Hematopoietic multipotent progenitor cell treated with erythropoietin and hydrocortisone succinate and interleukin-3 and kit ligand, for 8 days (in vitro differentiated cells): ENCODE measurements around the gene RTL10.
A peak's percentile ranks its signal among the peaks of the same experiment; 100 is the strongest.

Experiments
- DNase-seq: peaks from one replicate; pipeline ENCODE4 v3.0.0-alpha.2; 2015

Gene RTL10, protein sequence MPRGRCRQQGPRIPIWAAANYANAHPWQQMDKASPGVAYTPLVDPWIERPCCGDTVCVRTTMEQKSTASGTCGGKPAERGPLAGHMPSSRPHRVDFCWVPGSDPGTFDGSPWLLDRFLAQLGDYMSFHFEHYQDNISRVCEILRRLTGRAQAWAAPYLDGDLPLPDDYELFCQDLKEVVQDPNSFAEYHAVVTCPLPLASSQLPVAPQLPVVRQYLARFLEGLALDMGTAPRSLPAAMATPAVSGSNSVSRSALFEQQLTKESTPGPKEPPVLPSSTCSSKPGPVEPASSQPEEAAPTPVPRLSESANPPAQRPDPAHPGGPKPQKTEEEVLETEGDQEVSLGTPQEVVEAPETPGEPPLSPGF

DNA sequence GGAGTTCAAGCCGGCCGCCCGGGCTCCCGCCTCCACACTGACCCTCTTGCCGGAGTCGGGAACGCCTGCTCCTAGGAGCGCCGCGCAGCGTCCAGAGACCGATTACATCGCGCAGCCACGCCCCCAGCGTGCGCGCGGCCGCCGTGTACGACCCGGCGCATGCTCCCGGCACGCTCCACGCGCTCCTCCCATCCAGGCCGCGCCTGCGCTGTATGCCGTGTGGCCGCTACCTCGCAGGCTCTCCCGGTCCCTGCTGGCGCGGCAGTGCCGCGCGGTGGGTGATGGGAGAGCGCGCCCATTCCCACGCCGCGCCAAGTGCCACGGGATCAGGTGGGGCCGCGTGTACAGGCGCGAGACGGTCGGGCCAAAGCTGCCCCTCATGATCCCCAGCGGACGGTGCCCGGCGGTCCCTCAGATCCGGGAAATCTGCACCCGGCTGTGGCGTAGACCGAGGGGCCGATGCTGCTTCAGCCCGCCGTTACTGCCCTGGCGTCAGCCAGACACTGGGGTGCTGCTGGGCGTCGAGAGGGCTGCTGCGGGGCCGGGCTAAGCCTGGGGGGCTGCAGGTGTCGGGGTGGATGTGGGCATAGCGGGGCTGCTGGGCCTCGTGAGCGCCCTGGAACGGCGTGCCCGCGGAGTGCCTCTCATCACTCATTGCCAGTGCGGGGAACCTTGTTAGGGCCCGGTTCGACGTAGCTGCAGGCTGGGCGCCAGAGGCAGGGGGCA lies at the start of gene RTL10, which contains the start of gene GNB1L:
TSS of gene RTL10 (minus strand) at position 97 of the 726 bp plus-strand sequence. CDS start 2,613 bp downstream, outside the sequence.
TSS of gene GNB1L (minus strand) at position 97 of the 726 bp plus-strand sequence. CDS start 33,519 bp downstream, outside the sequence.
- DNase-seq: peak; percentile 96

DNA sequence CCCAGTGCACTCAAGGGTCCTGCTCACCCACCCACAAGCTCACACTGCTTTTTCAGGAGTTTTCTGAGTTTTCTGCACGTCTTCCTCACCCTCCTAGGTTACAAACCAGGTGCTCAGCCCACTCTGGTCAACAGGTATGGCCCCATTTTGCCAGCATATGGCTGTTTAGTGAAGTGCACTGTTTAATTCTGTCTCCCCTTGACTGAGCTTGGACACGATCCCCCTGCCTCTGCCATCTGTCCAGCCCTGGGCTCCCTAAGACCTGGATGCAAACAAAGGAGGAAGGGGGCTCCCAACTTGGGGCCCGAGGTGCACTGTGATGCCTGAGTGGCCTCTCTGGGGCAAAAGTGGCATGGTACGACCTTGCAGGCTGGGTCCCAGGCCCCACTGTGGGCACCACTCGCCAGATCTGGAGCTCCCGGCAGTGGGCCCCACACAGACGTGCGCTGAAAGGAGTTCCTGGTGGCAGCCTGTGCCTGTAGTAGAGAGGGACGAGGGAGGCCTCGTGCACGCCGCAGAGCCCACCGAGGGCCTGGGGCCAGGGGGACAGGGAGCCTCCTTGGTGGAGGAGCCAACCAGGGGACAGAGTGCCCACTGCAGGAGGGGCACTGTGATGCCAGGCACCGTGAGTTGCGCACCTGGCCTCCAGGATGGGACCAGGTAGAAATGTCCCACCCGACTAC lies 49.6 kb upstream of the RTL10 start:
- no peak for DNase-seq

DNA sequence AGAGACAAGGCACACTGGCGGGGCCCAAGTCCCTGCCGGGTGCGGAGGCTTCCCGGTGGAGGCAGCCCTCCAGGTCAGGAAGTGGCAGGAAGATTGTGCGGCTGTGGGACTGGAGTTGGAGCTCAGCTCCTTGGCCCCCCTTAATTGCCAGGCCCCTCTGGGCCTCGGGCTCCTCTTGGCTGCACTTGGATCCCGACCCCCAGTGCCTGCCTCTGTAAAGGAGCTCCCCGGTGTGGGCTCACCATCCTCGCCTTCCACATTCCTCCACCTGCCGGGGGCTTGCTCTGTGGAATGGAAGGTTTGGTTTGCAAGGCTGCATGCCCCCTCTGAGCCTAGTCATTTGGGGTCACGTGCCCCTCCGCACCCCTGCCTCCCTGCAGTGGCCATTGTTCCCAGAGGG lies 48.8 kb upstream of the RTL10 start:
- DNase-seq: no peak

DNA sequence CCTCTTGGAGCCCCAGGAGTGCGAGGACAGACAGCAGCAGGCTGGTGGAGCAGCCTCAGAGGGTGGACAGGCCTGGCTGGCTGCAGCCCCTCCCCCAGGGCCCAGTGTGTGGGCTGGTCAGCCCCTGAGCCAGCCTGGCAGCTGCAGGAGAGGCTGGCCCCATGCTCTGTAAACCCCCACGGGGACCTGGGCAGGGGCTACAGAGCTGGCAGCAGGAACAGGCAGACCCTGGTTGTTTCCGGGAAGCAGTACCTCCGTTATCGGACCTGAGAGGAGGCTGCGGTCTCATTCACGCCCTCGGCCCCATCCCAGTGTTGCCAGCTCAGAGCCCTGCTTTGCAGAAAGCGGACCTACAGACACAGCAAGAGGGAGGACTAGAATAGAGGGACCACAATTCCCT lies 48.4 kb upstream of the RTL10 start:
- DNase-seq: no peak

DNA sequence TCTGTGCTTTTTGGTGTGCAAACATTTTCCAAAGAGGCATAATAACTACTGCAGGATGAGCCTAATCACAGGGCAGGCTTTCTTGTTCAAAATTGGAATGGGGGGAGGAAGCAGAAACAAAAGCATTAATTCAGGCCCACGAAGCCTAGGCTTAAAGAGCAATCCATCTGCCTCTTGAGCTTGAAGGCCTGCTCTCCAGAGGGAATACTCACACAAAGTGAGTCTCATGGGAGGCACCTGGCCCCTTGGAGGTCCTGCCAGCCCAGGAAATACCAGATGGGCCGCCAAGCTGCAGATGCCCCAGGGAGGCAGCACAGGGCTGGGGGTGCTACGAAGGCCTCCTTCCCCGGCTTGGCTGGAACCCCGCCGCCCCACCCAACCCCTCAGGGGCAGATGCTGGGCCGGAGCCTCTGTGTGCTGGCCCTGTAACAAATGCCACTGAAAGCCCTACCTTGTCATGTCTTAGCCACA lies 47.6 kb upstream of the RTL10 start:
- no peak for DNase-seq

DNA sequence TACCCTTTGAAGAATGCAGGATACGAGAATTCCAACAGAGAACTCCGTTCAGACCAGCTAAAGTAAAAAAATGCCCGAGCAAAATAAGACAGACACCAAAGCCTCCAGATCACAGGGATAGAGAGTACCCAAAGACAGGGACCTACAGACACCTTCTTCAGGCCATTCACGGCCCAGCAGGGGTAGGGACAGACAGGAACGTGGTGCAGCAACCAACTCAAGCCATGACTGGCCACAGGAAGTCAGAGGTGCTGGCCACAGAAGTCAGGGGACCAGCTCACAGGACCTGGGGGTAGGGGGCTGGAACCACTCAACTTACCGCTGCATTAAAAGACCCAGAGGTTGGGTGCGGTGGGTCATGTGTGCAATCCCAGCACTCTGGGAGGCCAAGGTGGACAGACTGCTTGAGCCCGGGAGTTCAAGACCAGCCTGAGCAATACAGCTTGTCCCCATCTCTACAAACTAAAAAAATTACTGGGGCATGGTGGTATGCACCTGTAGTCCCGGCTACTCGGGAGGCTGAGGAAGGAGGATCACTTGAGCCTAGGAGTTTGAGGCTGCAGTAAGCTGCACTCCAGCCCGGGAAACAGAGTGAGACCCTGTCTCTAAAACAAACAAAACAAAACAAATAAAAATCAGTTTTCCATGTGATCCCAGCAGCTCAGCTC lies 47.0 kb upstream of the RTL10 start:
- no peak for DNase-seq

DNA sequence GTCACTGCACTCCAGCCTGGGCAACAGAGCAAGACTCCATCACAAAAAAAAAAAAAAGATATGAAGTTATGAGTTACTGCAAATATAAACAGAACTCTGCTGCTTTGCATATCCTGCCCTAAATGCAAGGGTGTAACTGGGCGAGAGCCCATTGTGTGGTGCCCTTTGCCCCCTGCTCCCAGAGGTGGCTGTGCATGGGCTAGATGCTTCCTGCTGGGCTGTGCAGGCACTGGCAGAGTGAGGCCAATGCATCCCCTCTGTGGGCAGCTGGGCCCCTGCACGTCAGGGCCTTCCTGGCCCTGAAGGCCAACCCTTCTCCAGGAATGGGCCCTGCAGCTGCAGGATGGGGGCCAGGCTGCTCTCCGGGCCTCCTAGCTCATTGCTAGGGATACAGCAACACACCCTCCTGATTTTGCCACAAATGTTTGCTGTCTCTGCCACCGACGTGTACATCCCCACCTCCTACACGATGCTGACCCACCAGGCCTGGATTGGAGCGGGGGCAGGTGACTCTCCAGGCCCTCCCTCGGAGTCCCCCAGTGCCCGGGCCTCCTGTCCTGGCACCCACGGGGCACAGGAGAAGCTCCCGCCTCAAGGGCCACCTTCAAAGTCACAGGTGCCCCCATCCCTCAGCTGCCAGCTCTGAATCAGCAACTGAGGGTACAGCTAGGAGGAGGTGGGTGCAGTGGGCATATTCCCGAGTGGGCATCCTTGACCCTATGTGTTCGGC lies 46.2 kb upstream of the RTL10 start:
- DNase-seq: no peak

DNA sequence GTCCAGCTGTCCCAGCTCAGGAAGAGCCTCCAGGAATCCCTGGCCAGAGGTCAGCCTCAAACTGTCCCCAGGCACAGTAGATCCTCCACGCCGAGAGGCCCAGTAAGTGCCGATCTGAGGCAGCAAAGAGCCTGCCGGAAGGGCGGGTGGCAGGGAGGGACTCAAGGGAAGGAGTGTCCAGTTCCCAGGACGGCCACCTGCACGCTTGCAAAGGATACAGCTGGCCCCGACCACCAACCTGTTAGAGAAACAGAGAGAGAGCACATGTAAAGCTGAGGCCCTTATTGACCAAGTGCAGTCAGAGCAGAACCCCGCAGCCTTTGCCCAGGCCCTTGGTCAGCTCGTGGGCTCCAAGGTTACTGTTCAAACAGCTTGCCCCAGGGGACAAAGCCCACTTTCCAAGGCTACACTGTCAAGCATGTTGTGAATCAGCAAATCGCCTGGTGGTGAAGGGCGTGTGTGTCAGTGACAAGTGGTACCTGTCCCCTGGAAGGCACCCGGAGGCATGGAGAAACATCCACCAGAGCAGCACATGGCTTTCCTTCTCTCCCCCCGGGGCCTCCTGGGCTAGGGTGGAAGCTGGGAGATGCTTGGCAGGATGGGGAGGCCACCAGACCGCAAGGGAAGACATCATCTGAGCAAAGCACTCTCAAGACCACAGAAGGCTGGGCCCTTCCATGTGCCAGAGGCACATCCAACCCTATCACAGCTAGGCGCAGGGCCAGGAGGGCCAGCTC lies 44.3 kb upstream of the RTL10 start:
- no peak for DNase-seq

DNA sequence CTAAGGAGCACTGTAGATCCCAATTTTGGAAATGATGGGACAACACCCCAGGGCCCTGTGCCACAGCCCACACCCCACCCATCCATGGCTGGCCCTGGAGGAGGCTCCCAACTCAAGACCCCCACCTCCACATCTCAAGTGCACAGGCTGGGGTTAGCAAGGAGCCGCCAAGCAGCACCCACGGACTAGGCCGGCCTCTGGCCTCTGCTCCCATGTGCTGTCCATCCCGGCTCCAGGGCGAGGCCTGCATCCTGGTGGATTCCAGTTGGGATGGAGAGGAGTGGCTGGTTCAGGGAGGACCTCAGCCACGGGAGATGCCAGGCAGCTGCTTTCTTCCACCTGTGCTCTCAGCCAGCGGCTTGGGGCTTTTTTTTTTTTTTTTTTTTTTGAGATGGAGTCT lies 43.5 kb upstream of the RTL10 start:
- no peak for DNase-seq

DNA sequence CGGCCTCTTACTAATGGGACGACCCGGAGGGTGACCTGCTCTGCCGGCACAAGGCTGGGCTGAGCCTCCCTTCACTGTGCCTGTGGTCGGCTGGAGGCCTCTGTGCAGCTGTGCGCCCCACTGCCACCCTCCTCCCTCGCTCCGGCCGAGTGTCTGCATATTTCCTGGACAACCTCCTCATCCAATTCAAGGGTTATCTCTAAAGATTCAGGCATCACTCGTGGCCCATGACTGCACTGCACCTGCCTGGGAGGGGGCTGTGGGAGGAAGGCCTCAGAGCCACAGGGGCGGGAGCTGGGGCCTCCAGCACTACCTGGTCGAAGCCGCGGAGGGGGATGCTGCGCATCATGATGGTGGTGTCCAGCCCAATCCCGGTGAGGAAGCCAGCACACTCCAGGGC lies 43.1 kb upstream of the RTL10 start:
- no peak for DNase-seq

DNA sequence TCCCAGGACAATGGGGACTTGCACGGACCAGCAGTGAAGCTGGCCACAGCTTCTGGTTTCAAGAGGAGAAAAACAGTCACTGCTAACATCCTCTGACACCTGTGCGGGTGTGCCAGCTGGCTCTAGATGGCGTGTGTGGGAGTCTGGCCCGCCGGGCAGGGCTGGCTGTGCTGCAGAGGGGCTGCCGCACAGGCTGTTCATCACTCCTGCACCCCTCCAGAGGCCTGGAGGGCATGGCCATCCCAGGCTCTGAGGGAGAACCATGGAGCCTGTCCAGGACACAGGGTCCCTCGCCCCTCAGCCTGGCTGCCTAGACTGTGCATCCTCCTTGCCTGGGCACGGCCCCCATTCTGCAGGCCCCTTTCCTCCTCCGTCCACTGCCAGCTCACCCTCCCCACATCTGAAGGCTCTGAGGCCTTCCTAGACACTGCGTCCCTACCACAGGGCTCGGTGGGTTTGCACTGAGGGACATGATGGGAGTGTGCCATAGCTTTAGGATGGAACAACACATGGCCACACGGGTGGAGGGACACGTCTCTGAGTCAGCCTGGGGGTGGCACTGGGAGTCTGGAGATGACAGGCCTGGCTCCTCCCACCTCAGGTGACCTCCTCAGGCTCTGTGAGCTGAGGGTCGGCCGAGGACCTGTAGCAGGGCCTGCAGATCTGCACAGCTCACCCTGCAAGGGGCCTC lies 42.1 kb upstream of the RTL10 start:
- no peak for DNase-seq

DNA sequence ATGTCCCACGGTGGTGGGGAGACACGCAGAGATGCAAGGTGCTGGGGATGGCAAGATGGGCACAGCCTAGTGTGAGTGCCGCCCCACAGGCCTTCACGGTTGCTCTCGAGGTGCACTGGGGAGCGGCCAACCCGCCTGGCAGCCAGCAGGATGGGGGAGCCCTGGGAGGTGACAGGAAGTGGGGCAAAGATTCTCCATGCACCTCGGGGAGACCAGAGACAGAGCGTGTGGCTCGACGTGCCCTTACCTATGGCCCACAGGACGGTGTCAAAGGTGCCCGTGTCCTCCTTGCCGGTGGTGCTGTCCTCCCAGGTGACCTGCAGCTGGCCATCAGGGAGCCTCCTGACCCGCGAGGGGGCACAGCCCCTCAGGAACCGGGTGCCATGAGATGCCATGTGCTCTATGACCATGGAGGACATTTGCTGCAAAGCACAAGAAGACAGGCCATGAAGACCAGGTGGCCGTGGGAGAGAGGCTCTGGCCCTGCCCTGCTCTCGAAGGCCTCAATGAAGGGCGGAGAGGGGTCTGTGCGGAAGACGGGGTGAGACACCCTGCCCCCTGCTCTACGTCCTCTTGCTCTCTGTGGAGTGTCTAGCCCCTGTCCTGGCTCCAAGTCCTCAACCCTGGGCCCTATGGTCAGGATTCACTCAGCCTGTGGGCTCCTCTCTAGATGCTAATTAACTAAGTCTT lies 40.6 kb upstream of the RTL10 start:
- DNase-seq: no peak

DNA sequence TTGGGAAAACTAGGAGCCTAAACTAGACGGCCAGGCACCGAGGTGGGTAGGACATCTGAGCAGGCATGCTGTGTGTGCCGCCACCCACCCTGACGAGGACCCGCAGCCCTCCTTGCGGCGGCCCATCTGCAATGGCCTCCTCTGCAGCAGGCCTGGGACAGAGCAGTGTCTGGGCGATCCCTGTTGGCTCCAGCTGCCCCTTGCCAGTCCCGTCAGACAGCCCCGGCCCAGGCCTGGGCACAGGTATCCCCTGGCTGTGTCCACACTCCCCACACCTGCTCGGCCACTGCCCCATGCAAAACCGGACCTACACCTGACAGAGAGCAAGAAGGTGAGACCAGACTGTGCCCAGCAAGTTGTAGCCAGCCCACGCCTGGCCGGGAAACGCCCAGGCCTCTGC lies 38.7 kb upstream of the RTL10 start:
- no peak for DNase-seq

DNA sequence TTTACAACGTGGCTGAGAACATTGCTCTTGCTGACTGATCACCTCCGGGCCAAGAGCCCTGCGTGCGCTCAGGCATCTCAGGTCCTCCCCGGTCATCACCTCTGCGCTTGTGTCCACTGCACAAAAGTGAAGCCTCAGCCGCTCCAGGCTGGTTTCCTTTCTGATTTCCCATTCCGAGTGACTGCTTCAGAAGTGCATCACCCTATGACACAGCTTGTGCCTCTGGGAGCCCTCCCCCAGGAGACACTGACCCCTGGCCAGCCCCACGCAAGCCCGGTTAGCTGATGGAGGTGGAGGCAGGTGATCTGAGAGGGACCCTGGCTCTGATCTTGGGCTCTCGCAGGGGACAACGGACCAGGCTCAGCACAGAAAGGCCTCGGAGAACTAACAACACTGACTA lies 38.3 kb upstream of the RTL10 start:
- DNase-seq: no peak

DNA sequence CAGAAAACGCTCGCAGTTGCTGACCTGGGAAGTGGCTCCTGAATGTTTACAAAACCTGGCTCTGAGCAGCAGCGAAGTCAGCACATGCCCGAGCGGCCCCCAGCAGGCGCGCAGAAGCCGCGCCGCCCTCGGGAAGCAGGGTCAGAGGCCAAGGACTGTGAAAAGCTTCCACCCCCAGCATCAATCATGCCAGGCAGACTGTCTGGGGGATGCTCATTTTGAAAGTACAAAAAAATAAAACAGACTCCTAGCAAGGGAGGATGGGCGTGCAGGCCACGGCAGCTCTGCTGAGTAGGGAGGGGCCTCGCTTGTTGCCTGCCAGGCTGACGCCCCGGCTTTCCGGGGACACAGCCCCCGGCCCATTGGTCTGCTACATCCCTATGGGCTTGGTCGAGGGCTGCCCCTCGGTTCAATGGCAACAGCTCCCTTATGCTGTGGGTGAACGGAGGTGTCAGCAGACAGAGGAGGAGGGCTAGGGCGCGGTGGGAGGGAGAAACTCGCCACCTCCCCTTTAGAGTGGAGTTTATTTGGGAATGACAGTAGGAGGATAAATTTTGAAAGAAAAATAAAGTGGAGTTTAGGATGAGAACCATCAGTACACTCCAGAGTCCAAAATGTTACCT lies 37.7 kb upstream of the RTL10 start:
- DNase-seq: no peak

DNA sequence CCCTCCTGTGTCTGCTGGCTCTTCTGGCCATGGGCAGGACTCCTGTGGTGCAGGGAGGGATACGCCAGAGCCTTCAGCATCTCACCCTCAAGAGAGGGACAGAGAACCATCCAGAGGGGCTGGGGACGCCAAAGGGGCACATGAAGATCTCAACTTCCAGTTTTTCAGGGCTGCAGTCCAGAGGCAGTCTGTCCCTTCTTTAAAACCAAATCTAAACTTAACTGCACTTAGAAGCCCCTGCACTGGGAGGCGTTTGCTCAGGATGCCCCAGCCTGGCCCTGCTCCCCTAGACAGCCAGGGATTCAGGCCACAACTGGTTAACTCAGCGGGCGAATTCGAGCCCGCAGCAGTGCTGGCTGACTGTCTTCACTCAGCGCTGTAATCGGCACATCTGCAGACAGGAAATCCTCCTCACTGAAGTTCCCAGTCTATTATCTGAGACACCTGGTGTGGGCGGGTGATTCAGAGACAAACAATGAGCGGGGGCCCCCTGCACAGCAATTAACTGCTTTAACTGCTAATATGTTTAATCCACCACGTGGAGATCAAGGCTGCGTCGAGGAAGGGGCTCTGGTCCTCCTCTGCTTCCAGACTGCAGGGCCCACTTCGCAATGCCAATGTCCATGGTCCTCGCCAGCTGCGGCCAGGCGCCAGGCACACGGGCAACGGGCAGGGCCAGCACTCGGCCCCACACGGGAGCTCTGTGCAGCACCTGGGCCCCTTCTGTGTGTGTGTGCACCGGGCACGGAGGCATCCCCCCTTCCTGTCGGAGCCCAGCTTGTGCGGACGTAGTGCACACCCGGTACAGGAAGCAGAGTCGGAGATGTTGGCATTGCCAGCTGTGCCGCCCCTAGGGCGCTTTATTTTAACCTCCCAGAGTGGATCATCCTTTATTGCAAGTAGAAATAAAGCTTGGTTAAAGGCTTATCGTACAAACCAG lies 36.9 kb upstream of the RTL10 start:
- peak; percentile 91 for DNase-seq

DNA sequence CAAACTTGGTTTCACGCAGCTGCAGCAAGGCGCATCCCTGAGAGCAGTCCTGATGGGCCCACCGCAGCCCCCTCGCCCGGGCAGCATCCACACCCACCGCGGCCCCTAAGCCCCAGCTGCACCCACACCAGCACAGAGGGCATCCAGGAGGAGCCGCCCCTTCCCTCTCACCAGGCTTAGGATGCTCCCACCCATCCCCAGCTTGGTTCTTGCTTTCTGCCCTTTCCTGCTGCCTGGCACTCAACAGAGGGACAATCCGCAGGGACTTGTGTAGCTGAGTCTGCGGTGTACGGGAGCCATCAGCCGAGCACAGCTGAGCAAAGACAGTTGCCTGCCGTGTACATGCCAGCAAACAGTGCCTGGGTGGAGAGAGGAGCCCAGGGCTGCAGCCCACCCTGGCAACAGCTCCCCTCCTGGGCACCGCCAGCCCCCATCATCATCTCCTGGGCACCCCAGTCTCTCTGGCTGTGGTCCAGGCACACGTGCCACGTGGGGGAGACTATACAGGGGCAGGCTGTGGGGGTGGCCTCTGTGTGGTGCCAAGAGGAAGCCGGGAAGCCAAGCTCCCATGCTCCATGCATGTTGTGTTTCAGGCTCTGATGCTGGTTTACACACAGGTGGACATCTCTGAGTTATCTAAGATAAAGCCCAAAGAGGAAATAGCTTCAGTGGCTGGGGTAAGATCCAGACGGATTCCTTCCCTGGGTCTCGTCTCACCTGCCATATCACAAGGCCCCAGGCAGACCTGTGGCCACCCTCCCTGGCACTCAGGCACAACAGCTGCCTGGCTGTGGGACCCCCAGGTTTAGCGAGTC lies 36.0 kb upstream of the RTL10 start:
- no peak for DNase-seq

DNA sequence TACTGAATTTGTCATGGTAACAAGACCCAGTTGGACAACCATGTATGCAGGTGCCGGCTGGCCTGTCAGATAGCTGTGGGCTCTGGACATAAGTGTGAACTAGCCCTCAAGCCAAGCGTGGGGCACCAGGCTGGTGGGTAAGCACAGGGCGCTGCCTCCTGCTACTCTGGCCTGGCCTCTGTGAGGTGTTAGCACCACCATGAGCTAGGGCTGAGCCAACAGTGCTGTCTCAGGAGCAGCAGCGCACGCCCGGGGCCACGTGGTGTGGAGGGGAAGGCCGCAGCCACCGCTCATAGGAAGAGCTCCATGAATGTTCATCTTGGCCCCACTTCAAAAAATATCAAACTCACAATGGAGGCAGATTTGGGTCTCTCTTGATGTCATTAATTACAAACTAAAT lies 35.3 kb upstream of the RTL10 start:
- no peak for DNase-seq
